Uterus (tissue), 4 donors: Measurements from ENCODE around the gene DCLK2. TPM values are rescaled to one million over a fixed set of nuclear protein-coding genes. Genes with fewer than 3 reads are reported as not detected.
A peak's percentile ranks its signal among the peaks of the same experiment; 100 is the strongest.

Source experiments
- DNase-seq, 2 donors: peaks; one replicate each; pipeline ENCODE4 v3.0.0-alpha.2; 2019 to 2020
- H3K27ac ChIP-seq, 2 donors: fragments of 200-600 bp; sonication (generic); 1 replicate in 1 of 2; 2 replicates in 1 of 2; pipeline ENCODE4 v1.5.1; 2016 to 2018
- H3K27me3 ChIP-seq, 2 donors: fragments of 200-600 bp; sonication (generic); one replicate each; pipeline ENCODE4 v1.5.1; 2018 to 2019; ENCODE audit warnings: control low read depth in 1 of 2
- H3K36me3 ChIP-seq, 2 donors: fragments of 200-600 bp; sonication (generic); one replicate each; pipeline ENCODE4 v1.5.1; 2019; ENCODE audit warnings: control low read depth in 1 of 2
- H3K4me1 ChIP-seq, 2 donors: fragments of 200-600 bp; sonication (generic); one replicate each; pipeline ENCODE4 v1.5.1; 2018 to 2019; ENCODE audit warnings: control low read depth in 1 of 2
- H3K4me3 ChIP-seq, 2 donors: fragments of 200-600 bp; sonication (generic); 1 replicate in 1 of 2; 2 replicates in 1 of 2; pipeline ENCODE4 v1.5.1; 2018 to 2019; ENCODE audit warnings: mild to moderate bottlenecking in 1 of 2
- H3K9me3 ChIP-seq, 2 donors: fragments of 200-600 bp; sonication (generic); one replicate each; pipeline ENCODE4 v1.5.1; 2019; ENCODE audit warnings: control low read depth in 1 of 2
- CTCF ChIP-seq, 4 experiments: fragments of 200-600 bp in 2 of 4; fragments of 450-650 bp in 2 of 4; sonication (generic) in 2 of 4; IDR thresholded peaks; one replicate each; pipeline ENCODE4 v1.5.1; 2016 to 2019; ENCODE audit warnings: antibody characterized with exemption in 4 of 4, mild to moderate bottlenecking in 2 of 4, moderate library complexity in 1 of 4
- POLR2A ChIP-seq, 2 donors: fragments of 450-650 bp; IDR thresholded peaks; one replicate each; pipeline ENCODE4 v1.6.1; 2016; ENCODE audit warnings: antibody characterized with exemption in 2 of 2, mild to moderate bottlenecking in 1 of 2, moderate library complexity in 1 of 2
- intact Hi-C: fragments of 100-400 bp; cut with DNase I; formaldehyde crosslinking; loops from one replicate; pipeline ENCODE4 v1.15.1; 2023; ENCODE audit warnings: low total_unique reads
- total RNA-seq, 4 donors: library from RNA; depleted of rRNA in 3 of 4; stranded (reverse); fragments of >200 nt in 3 of 4; gene quantifications; one replicate each; pipeline versions ENCODE4 v1.1.0 to v1.2.4, GENCODE V29; 2014 to 2023
- donor health status: DM: yes; HTN: yes; CAD: no.

Gene DCLK2
- total RNA-seq, 4 donors from 2014 or later: 0.29 to 27.5 (median 10.1) TPM

DNA sequence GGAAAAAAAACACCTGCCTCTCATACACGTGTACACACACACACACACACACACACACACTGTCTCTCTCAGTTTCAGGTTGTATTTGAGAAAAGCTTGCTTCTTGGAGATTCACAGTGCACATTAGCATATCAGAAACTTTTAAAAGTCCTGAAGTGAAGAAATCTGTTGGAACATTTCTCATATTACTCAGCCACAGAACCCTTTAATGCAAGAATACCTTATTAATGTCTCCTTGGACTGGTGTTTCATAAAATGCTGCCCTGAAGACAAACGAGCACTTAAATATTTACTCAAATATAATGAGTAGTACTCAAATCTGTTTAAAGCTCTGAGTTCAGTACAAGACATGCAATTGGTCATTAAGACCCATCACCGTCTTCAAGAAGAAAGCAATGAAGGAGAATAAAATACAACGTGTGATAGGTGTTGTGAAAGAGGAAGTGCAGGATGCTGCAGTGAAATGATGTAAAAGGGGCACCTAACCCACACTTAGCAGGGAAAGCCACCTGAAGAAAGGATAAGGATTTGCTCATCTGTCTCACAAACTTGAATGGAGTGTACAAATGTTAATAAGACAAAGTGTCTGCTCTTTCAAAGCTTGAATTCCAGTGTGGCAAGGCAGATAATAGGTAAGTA is 57.0 kb downstream of the DCLK2 start:
- intact Hi-C loops: no loop called here
- no peak overlapping the region for H3K4me3 ChIP-seq
- no peaks in the 10 kb centered on the region for H3K36me3 ChIP-seq
- no peaks in the 10 kb centered on the region for H3K4me1 ChIP-seq
- no peak overlapping the region for H3K27ac ChIP-seq
- no peaks in the 10 kb centered on the region for H3K9me3 ChIP-seq
- TF ChIP-seq CTCF (IDR thresholded peaks at IDR 0.05) (no peak), POLR2A (IDR thresholded peaks at IDR 0.05) (no peak)
- no peaks in the 10 kb centered on the region for H3K27me3 ChIP-seq
- no peak for DNase-seq

DNA sequence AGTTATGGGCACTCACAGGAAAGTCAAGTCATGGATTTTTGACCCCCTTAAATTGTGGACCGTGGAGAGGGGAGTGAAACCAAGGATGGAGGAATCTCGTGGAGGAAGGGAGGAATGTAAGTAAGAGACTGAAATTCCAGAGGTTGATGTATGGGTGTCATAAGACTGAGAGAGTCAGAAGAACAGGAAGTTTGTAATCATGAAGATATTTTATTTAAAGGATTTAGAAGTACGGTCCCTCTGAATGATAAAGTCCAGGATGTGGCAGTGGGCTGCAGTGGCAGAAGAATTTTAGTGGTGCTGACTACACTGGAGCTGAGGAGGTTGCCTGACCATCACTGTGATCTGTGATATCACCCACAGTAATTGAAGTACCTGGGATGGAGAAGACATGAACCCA is 57.8 kb downstream of the DCLK2 start:
- Histone ChIP-seq H3K9me3 (no peaks in the 10 kb centered on the region), H3K4me3 (no peak overlapping the region), H3K4me1 (no peaks in the 10 kb centered on the region), H3K36me3 (no peaks in the 10 kb centered on the region), H3K27ac (no peak overlapping the region), H3K27me3 (no peaks in the 10 kb centered on the region)
- DNase-seq: no peak
- intact Hi-C loops: no loop called here
- TF ChIP-seq POLR2A (IDR thresholded peaks at IDR 0.05) (no peak), CTCF (IDR thresholded peaks at IDR 0.05) (no peak)

GRCh38 chr4:150136481-150136880 is 58.2 kb downstream of the DCLK2 start:
- Histone ChIP-seq H3K27ac (no peak overlapping the region), H3K36me3 (no peaks in the 10 kb centered on the region), H3K4me3 (no peak overlapping the region), H3K4me1 (no peaks in the 10 kb centered on the region), H3K9me3 (no peaks in the 10 kb centered on the region), H3K27me3 (no peaks in the 10 kb centered on the region)
- intact Hi-C loops: no loop called here
- TF ChIP-seq POLR2A (IDR thresholded peaks at IDR 0.05) (no peak), CTCF (IDR thresholded peaks at IDR 0.05) (no peak)
- no peak for DNase-seq

GRCh38 chr4:150139297-150139865 is 61.1 kb downstream of the DCLK2 start:
- Histone ChIP-seq H3K27me3 (no peaks in the 10 kb centered on the region), H3K9me3 (no peaks in the 10 kb centered on the region), H3K36me3 (no peaks in the 10 kb centered on the region), H3K4me1 (peaks cover 0 to 2% of the 10 kb centered on the region in 2 donors), H3K27ac (no peak overlapping the region), H3K4me3 (no peak overlapping the region)
- no peak for TF ChIP-seq CTCF (IDR thresholded peaks at IDR 0.05)
- no peak for TF ChIP-seq POLR2A (IDR thresholded peaks at IDR 0.05)
- no peak for DNase-seq
- intact Hi-C loops: no loop called here

- Histone ChIP-seq H3K4me3 (no peak overlapping the region), H3K4me1 (peaks cover 0 to 2% of the 10 kb centered on the region in 2 donors), H3K9me3 (no peaks in the 10 kb centered on the region), H3K27me3 (no peaks in the 10 kb centered on the region), H3K27ac (peak overlapping the region; percentile 5 to 47), H3K36me3 (no peaks in the 10 kb centered on the region)
- TF ChIP-seq POLR2A (IDR thresholded peaks at IDR 0.05) (no peak), CTCF (IDR thresholded peaks at IDR 0.05) (no peak)
- intact Hi-C loops: no loop called here
- DNase-seq: no peak
Observed at GRCh38 chr4:150140774-150141400, 62.6 kb downstream of the DCLK2 start.
